MM.1S (cell line): ENCODE results near the gene MFSD6.

ENCODE experiments used
- DNase-seq: peaks from one replicate; pipeline ENCODE4 v3.0.0-alpha.2; 2015
- H2AFZ ChIP-seq: fragments of 300-600 bp; sonication (generic); 2 replicates; pipeline ENCODE4 v1.6.0; 2016; ENCODE audit warnings: antibody characterized with exemption, low read length
- H3F3A ChIP-seq: fragments of 300-600 bp; sonication (generic); 2 replicates; pipeline ENCODE4 v1.6.1; 2016; ENCODE audit warnings: mild to moderate bottlenecking, antibody characterized with exemption, low read length, moderate library complexity, mixed read lengths; ENCODE audit not compliant: insufficient read depth
- H3K27ac ChIP-seq: fragments of 300-600 bp; sonication (generic); 2 replicates; pipeline ENCODE4 v1.5.1; 2016; ENCODE audit warnings: mild to moderate bottlenecking, low read length
- H3K27me3 ChIP-seq: fragments of 300-600 bp; sonication (generic); replicated peaks from 2 replicates; pipeline ENCODE4 v1.6.0; 2016; ENCODE audit warnings: low read length; ENCODE audit not compliant: insufficient read depth
- H3K36me3 ChIP-seq: fragments of 300-600 bp; sonication (generic); replicated peaks from 2 replicates; pipeline ENCODE4 v1.6.1; 2016; ENCODE audit warnings: mild to moderate bottlenecking, low read length, mixed read lengths; ENCODE audit not compliant: insufficient read depth
- H3K4me1 ChIP-seq: fragments of 300-600 bp; sonication (generic); 2 replicates; pipeline ENCODE4 v1.6.1; 2016; ENCODE audit warnings: low read length, mixed read lengths
- H3K4me2 ChIP-seq: fragments of 300-600 bp; sonication (generic); 2 replicates; pipeline ENCODE4 v1.6.0; 2016; ENCODE audit warnings: low read depth, low read length
- H3K4me3 ChIP-seq: fragments of 300-600 bp; sonication (generic); 2 replicates; pipeline ENCODE4 v1.5.1; 2016; ENCODE audit warnings: low read length, mixed read lengths
- H3K79me2 ChIP-seq: fragments of 300-600 bp; sonication (generic); 2 replicates; pipeline ENCODE4 v1.6.1; 2016; ENCODE audit warnings: mixed run types, low read length, mixed read lengths
- H3K9ac ChIP-seq: fragments of 300-600 bp; sonication (generic); 2 replicates; pipeline ENCODE4 v1.6.1; 2016; ENCODE audit warnings: low read length, mixed read lengths
- H3K9me2 ChIP-seq: fragments of 300-600 bp; sonication (generic); replicated peaks from 2 replicates; pipeline ENCODE4 v1.6.1; 2016; ENCODE audit warnings: mild to moderate bottlenecking, low read length, mixed read lengths; ENCODE audit not compliant: insufficient read depth
- H3K9me3 ChIP-seq: fragments of 300-600 bp; sonication (generic); replicated peaks from 2 replicates; pipeline ENCODE4 v1.6.1; 2016; ENCODE audit warnings: mild to moderate bottlenecking, low read length, mixed read lengths; ENCODE audit not compliant: insufficient read depth
- H4K20me1 ChIP-seq: fragments of 300-600 bp; sonication (generic); 2 replicates; pipeline ENCODE4 v1.6.1; 2016; ENCODE audit warnings: mild to moderate bottlenecking, low read length, moderate library complexity, mixed read lengths; ENCODE audit not compliant: insufficient read depth
- CTCF ChIP-seq: fragments of 300-600 bp; sonication (generic); IDR thresholded peaks from 2 replicates; pipeline ENCODE4 v1.5.1; 2016; ENCODE audit warnings: antibody characterized with exemption, low read length, mixed read lengths
- EZH2 ChIP-seq: fragments of 300-600 bp; sonication (generic); optimal IDR thresholded peaks from 2 replicates; pipeline ENCODE3; 2017; ENCODE audit warnings: low read depth, mild to moderate bottlenecking, antibody characterized with exemption, low read length, mixed read lengths
- EZH2phosphoT487 ChIP-seq: fragments of 300-600 bp; sonication (generic); IDR thresholded peaks from 2 replicates; pipeline ENCODE4 v1.6.1; 2018; ENCODE audit warnings: antibody characterized with exemption, low read length

MFSD6 gene

GRCh38 chr2:190515687-190516086, 107.5 kb downstream of the MFSD6 start:
- no peaks in the 10 kb centered on the region for H3K9me3 ChIP-seq
- H3K9ac ChIP-seq: no peak overlapping the region
- H3K79me2 ChIP-seq: no peaks in the 10 kb centered on the region
- H3K4me2 ChIP-seq: no peak overlapping the region
- no peaks in the 10 kb centered on the region for H3K27me3 ChIP-seq
- no peaks in the 10 kb centered on the region for H3F3A ChIP-seq
- no peak for TF ChIP-seq CTCF
- TF ChIP-seq EZH2: no peak
- no peak for TF ChIP-seq EZH2phosphoT487
- no peaks in the 10 kb centered on the region for H3K9me2 ChIP-seq
- no peak overlapping the region for H2AFZ ChIP-seq
- no peak overlapping the region for H3K4me3 ChIP-seq
- H4K20me1 ChIP-seq: no peaks in the 10 kb centered on the region
- no peak overlapping the region for H3K27ac ChIP-seq
- H3K4me1 ChIP-seq: no peaks in the 10 kb centered on the region
- H3K36me3 ChIP-seq: no peaks in the 10 kb centered on the region
- no peak for DNase-seq

- no peaks in the 10 kb centered on the region for H3K4me1 ChIP-seq
- no peak overlapping the region for H3K27ac ChIP-seq
- no peaks in the 10 kb centered on the region for H3F3A ChIP-seq
- no peaks in the 10 kb centered on the region for H3K27me3 ChIP-seq
- no peaks in the 10 kb centered on the region for H3K79me2 ChIP-seq
- no peaks in the 10 kb centered on the region for H3K36me3 ChIP-seq
- no peaks in the 10 kb centered on the region for H3K9me3 ChIP-seq
- TF ChIP-seq EZH2 (no peak), CTCF (no peak), EZH2phosphoT487 (no peak)
- no peak overlapping the region for H2AFZ ChIP-seq
- no peaks in the 10 kb centered on the region for H3K9me2 ChIP-seq
- no peak overlapping the region for H3K4me3 ChIP-seq
- H4K20me1 ChIP-seq: no peaks in the 10 kb centered on the region
- H3K4me2 ChIP-seq: no peak overlapping the region
- H3K9ac ChIP-seq: no peak overlapping the region
- no peak for DNase-seq
Measured at GRCh38 chr2:190517468-190517867, 109.3 kb downstream of the MFSD6 start.

GRCh38 chr2:190519975-190520767, 112.0 kb downstream of the MFSD6 start:
- H3K27me3 ChIP-seq: no peaks in the 10 kb centered on the region
- no peaks in the 10 kb centered on the region for H3K36me3 ChIP-seq
- no peak for DNase-seq
- no peaks in the 10 kb centered on the region for H4K20me1 ChIP-seq
- no peak overlapping the region for H3K4me3 ChIP-seq
- H3K9ac ChIP-seq: no peak overlapping the region
- H3K79me2 ChIP-seq: no peaks in the 10 kb centered on the region
- no peak overlapping the region for H3K4me2 ChIP-seq
- H3K4me1 ChIP-seq: no peaks in the 10 kb centered on the region
- no peaks in the 10 kb centered on the region for H3K9me3 ChIP-seq
- H3K27ac ChIP-seq: no peak overlapping the region
- no peak overlapping the region for H2AFZ ChIP-seq
- TF ChIP-seq CTCF (no peak), EZH2phosphoT487 (no peak), EZH2 (no peak)
- no peaks in the 10 kb centered on the region for H3F3A ChIP-seq
- H3K9me2 ChIP-seq: no peaks in the 10 kb centered on the region
